H9 (cell line): Measurements from ENCODE around the gene UQCRFS1. TPM values are rescaled to one million over a fixed set of nuclear protein-coding genes. Genes with fewer than 3 reads are reported as not detected.

ENCODE experiments used
- DNase-seq: peaks from one replicate; pipeline ENCODE4 v3.0.0-alpha.2; 2017
- H2AFZ ChIP-seq: one replicate; pipeline ENCODE4 v1.6.1; 2013; ENCODE audit warnings: mild to moderate bottlenecking, low read length, control low read depth, moderate library complexity
- H2AK5ac ChIP-seq: 2 replicates; pipeline ENCODE4 v1.6.1; 2013; ENCODE audit warnings: low read length, control low read depth, mixed read lengths; ENCODE audit not compliant: insufficient read length
- H2BK120ac ChIP-seq: one replicate; pipeline ENCODE4 v1.6.1; 2013; ENCODE audit warnings: low read depth, mild to moderate bottlenecking, low read length, control low read depth, inconsistent platforms; ENCODE audit not compliant: poor library complexity, severe bottlenecking
- H2BK12ac ChIP-seq: 2 replicates; pipeline ENCODE4 v1.6.1; 2013; ENCODE audit warnings: low read length, control low read depth, mixed read lengths, low read depth; ENCODE audit not compliant: insufficient read length
- H2BK15ac ChIP-seq: 2 replicates; pipeline ENCODE4 v1.6.1; 2013; ENCODE audit warnings: low read depth, low read length, control low read depth
- H2BK20ac ChIP-seq: one replicate; pipeline ENCODE4 v1.6.1; 2013; ENCODE audit warnings: low read depth, mild to moderate bottlenecking, low read length, control low read depth, inconsistent platforms; ENCODE audit not compliant: poor library complexity, severe bottlenecking
- H2BK5ac ChIP-seq: 2 replicates; pipeline ENCODE4 v1.6.1; 2013; ENCODE audit warnings: low read length, control low read depth, mixed read lengths; ENCODE audit not compliant: insufficient read length
- H3K14ac ChIP-seq: 2 replicates; pipeline ENCODE4 v1.6.1; 2013; ENCODE audit warnings: low read length, control low read depth; ENCODE audit not compliant: insufficient read depth
- H3K18ac ChIP-seq: 2 replicates; pipeline ENCODE4 v1.6.1; 2013; ENCODE audit warnings: low read depth, mild to moderate bottlenecking, mixed read lengths, low read length, control low read depth; ENCODE audit not compliant: insufficient read length
- H3K23ac ChIP-seq: 2 replicates; pipeline ENCODE4 v1.6.1; 2013; ENCODE audit warnings: low read length, control low read depth, mixed read lengths, low read depth; ENCODE audit not compliant: insufficient read length
- H3K23me2 ChIP-seq: 2 replicates; pipeline ENCODE4 v1.6.1; 2013; ENCODE audit warnings: low read depth, mild to moderate bottlenecking, mixed read lengths, low read length, control low read depth; ENCODE audit not compliant: insufficient read length, poor library complexity, severe bottlenecking
- H3K27ac ChIP-seq: 2 replicates; pipeline ENCODE4 v1.5.1; 2013; ENCODE audit warnings: low read length, control low read depth, mixed read lengths, low read depth; ENCODE audit not compliant: insufficient read length
- H3K27me3 ChIP-seq: 2 replicates; pipeline ENCODE4 v1.6.1; 2013; ENCODE audit warnings: low read length, control low read depth, inconsistent platforms; ENCODE audit not compliant: insufficient read depth
- H3K4ac ChIP-seq: 2 replicates; pipeline ENCODE4 v1.6.1; 2013; ENCODE audit warnings: low read depth, mild to moderate bottlenecking, control low read depth, inconsistent platforms, low read length, moderate library complexity
- H3K4me1 ChIP-seq: 2 replicates; pipeline ENCODE4 v1.6.1; 2013; ENCODE audit warnings: low read length, control low read depth, inconsistent platforms; ENCODE audit not compliant: insufficient read depth
- H3K4me2 ChIP-seq: 2 replicates; pipeline ENCODE4 v1.6.1; 2013; ENCODE audit warnings: low read length, control low read depth, mixed read lengths; ENCODE audit not compliant: insufficient read length, insufficient read depth
- H3K56ac ChIP-seq: 2 replicates; pipeline ENCODE4 v1.6.1; 2013; ENCODE audit warnings: low read depth, mild to moderate bottlenecking, mixed read lengths, low read length, control low read depth; ENCODE audit not compliant: insufficient read length
- H3K79me1 ChIP-seq: 2 replicates; pipeline ENCODE4 v1.6.1; 2013; ENCODE audit warnings: low read depth, mild to moderate bottlenecking, moderate library complexity, low read length, control low read depth, inconsistent platforms; ENCODE audit not compliant: insufficient read depth, poor library complexity, severe bottlenecking
- H3K79me2 ChIP-seq: 2 replicates; pipeline ENCODE4 v1.6.1; 2013; ENCODE audit warnings: low read length, control low read depth, inconsistent platforms; ENCODE audit not compliant: insufficient read depth
- H3K9ac ChIP-seq: 2 replicates; pipeline ENCODE4 v1.6.1; 2013; ENCODE audit warnings: low read length, control low read depth, mixed read lengths; ENCODE audit not compliant: insufficient read length; ENCODE audit errors: extremely low read depth
- H3K9me3 ChIP-seq: one replicate; pipeline ENCODE4 v1.6.1; 2013; ENCODE audit warnings: low read depth, low read length, inconsistent platforms; ENCODE audit not compliant: control insufficient read depth
- H3T11ph ChIP-seq: one replicate; pipeline ENCODE4 v1.6.1; 2013; ENCODE audit warnings: mild to moderate bottlenecking, low read length, control low read depth, inconsistent platforms
- H4K20me1 ChIP-seq: one replicate; pipeline ENCODE4 v1.6.1; 2013; ENCODE audit not compliant: control insufficient read depth, insufficient read length, insufficient read depth
- H4K5ac ChIP-seq: 2 replicates; pipeline ENCODE4 v1.6.1; 2013; ENCODE audit warnings: low read depth, mild to moderate bottlenecking, mixed read lengths, low read length, control low read depth; ENCODE audit not compliant: insufficient read length
- H4K8ac ChIP-seq: replicated peaks from 2 replicates; pipeline ENCODE4 v1.6.1; 2013; ENCODE audit warnings: low read length, control low read depth, mixed read lengths, low read depth; ENCODE audit not compliant: insufficient read length
- H4K91ac ChIP-seq: 2 replicates; pipeline ENCODE4 v1.6.1; 2013; ENCODE audit warnings: low read depth, mild to moderate bottlenecking, moderate library complexity, mixed read lengths, low read length, control low read depth; ENCODE audit not compliant: insufficient read length
- H3K27ac Mint-ChIP-seq, 3 experiments: 2 replicates in 2 of 3; 3 replicates in 1 of 3; pipeline ENCODE4 v1.8.0; 2020 to 2021; ENCODE audit warnings: mixed read lengths in 3 of 3, mild to moderate bottlenecking in 1 of 3, moderate library complexity in 1 of 3
- H3K27me3 Mint-ChIP-seq: 2 replicates; pipeline ENCODE4 v1.8.0; 2021; ENCODE audit warnings: low read depth, mild to moderate bottlenecking, moderate library complexity, mixed read lengths
- H3K36me3 Mint-ChIP-seq, 3 experiments: 2 replicates in 2 of 3; 3 replicates in 1 of 3; pipeline ENCODE4 v1.8.0; 2020 to 2021; ENCODE audit warnings: low read depth in 3 of 3, mixed read lengths in 3 of 3; ENCODE audit not compliant: insufficient read depth in 1 of 3
- H3K4me1 Mint-ChIP-seq, 2 experiments: 2 replicates each; pipeline ENCODE4 v1.8.0; 2020; ENCODE audit warnings: mixed read lengths in 2 of 2
- H3K4me3 Mint-ChIP-seq, 2 experiments: 2 replicates in 1 of 2; 3 replicates in 1 of 2; pipeline ENCODE4 v1.8.0; 2020 to 2021; ENCODE audit warnings: mild to moderate bottlenecking in 2 of 2, mixed read lengths in 2 of 2, moderate library complexity in 1 of 2
- H3K9me3 Mint-ChIP-seq, 2 experiments: 2 replicates in 1 of 2; 3 replicates in 1 of 2; pipeline ENCODE4 v1.8.0; 2020; ENCODE audit warnings: mild to moderate bottlenecking in 2 of 2, mixed read lengths in 2 of 2, moderate library complexity in 1 of 2
- CTCF ChIP-seq: fragments of 200-600 bp; sonication (generic); conservative IDR thresholded peaks from 3 replicates; pipeline ENCODE4 v1.8.0; 2021; ENCODE audit warnings: antibody characterized with exemption, mild to moderate bottlenecking
- WGBS: extraction: QIAGEN DNeasy Blood & Tissue Kit; methylation state at CpG from one replicate; pipeline ENCODE4 v1.1.7; 2013; ENCODE audit warnings: missing lambda C conversion rate, low lambda C conversion rate, mixed read lengths; ENCODE audit not compliant: insufficient read length; ENCODE audit errors: extremely low coverage; 5-methylcytosine and 5-hydroxymethylcytosine counted together
- total RNA-seq: library from RNA; stranded (reverse); gene quantifications from 2 replicates; pipeline ENCODE4 v1.2.1, GENCODE V29; 2021

The UQCRFS1 gene
- total RNA-seq, 1 experiment from 2014 or later, result 46.1 TPM

DNA sequence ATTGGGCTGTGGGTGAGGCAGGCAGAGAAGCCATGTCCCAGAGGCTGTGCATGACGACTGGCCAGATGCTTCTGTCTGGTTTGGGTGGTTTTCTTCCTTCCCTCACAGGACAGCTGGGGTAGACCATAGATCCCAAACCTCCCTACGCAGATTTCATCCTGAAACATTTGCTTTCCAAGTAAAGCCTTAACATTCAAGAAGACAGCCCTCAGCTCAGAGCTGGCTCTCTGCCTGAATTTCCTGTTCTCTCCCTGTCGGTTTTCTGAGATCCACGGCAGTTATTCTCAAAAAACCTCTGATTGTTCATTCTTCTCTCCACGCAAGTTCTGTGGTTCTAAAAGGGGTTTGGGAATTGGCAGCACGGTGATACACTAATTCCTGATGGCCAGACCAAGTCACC lies 25.3 kb downstream of the UQCRFS1 start:
- Mint-ChIP-seq H3K36me3 (no peaks in the 10 kb centered on the region), H3K4me3 (no peak overlapping the region), H3K4me1 (peaks cover 4 to 5% of the 10 kb centered on the region in 2 experiments; a peak in 3 of 4 replicates), H3K27ac (no peak overlapping the region), H3K9me3 (no peaks in the 10 kb centered on the region), H3K27me3 (peaks cover 5% of the 10 kb centered on the region)
- Histone ChIP-seq H3K27ac (no peak overlapping the region), H3K79me1 (no peaks in the 10 kb centered on the region), H3K9ac (no peak overlapping the region), H4K5ac (no peak overlapping the region), H2BK5ac (no peak overlapping the region), H2BK12ac (no peak overlapping the region), H4K91ac (no peak overlapping the region), H2BK15ac (no peak overlapping the region), H2BK20ac (no peak overlapping the region), H3K4me2 (no peak overlapping the region), H3K79me2 (no peaks in the 10 kb centered on the region), H3K56ac (no peak overlapping the region), H4K20me1 (no peaks in the 10 kb centered on the region), H3K4ac (no peak overlapping the region), H3K23me2 (no peaks in the 10 kb centered on the region), H2AFZ (no peak overlapping the region), H4K8ac (no peak overlapping the region), H3K9me3 (no peaks in the 10 kb centered on the region), H3K14ac (no peak overlapping the region), H2BK120ac (no peak overlapping the region), H3K4me1 (no peaks in the 10 kb centered on the region), H3K27me3 (no peaks in the 10 kb centered on the region), H3T11ph (no peak overlapping the region), H3K23ac (no peak overlapping the region), H2AK5ac (no peak overlapping the region), H3K18ac (no peak overlapping the region)
- WGBS, result no CpG with 5 or more reads among the region's 6 CpGs
- TF ChIP-seq CTCF, result no peak
- no peak for DNase-seq
